GM12864 (cell line): ENCODE data around the gene C19orf44.
"Not testable (repeated sequence)": the region's sequence is repeated elsewhere in the genome, so short reads cannot be mapped to it uniquely, and the experiment has no call there.

Experiments used
- DNase-seq: peaks from one replicate; pipeline ENCODE4 v3.0.0-alpha.2; 2011; ENCODE audit warnings: low read depth
- H3K4me3 ChIP-seq: 2 replicates; pipeline ENCODE4 v1.5.1; 2011; ENCODE audit warnings: mild to moderate bottlenecking, low read depth, low read length, control low read depth
- TF ChIP-seq, protein P1 (sequence below): IDR thresholded peaks from 2 replicates; pipeline ENCODE4 v1.5.1; 2011; ENCODE audit warnings: low read depth, mild to moderate bottlenecking, moderate library complexity, low read length, control low read depth, inconsistent platforms; ENCODE audit errors: missing control alignments

C19orf44 gene

DNA sequence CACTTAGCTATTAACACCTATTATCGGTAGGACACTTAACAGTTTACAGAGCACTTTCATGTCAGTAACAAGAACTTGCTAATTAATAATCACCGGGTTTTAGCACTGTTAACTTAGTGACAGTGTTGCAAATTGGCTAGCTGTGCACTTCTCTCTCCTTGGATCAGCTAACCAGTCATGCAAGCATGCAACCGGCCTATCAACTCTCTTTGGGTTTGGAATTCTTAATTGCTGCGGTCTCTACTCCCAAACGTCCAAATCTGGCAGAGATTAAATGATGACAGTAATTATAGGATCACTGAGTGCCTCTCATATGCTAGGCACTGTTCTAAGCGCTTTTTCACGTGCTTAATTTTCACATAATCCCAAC, 25.7 kb upstream of the C19orf44 start:
- TF ChIP-seq, protein P1, sequence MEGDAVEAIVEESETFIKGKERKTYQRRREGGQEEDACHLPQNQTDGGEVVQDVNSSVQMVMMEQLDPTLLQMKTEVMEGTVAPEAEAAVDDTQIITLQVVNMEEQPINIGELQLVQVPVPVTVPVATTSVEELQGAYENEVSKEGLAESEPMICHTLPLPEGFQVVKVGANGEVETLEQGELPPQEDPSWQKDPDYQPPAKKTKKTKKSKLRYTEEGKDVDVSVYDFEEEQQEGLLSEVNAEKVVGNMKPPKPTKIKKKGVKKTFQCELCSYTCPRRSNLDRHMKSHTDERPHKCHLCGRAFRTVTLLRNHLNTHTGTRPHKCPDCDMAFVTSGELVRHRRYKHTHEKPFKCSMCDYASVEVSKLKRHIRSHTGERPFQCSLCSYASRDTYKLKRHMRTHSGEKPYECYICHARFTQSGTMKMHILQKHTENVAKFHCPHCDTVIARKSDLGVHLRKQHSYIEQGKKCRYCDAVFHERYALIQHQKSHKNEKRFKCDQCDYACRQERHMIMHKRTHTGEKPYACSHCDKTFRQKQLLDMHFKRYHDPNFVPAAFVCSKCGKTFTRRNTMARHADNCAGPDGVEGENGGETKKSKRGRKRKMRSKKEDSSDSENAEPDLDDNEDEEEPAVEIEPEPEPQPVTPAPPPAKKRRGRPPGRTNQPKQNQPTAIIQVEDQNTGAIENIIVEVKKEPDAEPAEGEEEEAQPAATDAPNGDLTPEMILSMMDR, result no peak
- no peak for DNase-seq
- H3K4me3 ChIP-seq, result peak overlapping the region; percentile 99

DNA sequence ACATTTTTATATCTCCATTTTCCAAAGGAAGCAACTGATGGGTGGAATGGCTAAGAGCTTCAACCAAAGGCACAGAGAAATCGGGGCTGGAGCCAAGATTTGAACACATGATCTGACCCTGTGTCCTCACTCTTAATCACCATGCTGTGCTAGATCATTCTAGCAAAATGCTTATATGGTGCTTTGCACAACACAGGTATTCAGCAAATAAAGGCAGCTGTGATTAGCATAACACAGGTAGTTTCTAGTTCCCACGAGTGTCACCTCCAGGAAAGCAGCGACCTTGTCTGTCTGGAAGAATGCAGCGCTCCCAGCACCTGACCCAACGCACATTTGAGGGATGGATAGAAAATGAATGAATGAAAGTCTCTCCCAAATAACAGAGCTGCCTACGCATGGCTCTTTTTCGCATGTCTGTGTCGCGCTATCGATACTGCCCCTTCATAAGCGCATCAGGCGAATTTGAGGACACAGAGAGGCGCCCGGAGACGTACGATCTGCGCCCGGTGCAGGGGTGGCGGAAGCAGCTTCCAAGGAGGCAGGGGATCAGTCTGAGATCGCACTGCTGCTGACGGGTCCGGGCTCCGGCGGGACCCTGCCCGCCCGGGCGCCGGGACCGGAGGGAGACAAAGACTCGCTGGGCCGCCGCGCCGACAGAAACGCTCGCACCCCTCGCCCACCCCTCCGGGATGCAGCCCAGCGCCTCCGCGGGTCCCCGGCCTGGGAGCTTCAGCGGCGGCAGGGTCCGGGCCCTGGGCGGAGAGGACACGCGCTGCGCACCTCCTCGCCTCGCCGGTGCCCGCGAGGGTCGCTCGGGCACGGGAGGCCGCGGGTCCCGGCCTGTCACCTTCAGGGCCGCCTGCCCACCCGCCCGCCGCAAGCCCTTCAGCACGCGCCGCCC, 25.0 kb upstream of the C19orf44 start:
- H3K4me3 ChIP-seq, result peak overlapping the region; percentile 99
- DNase-seq, result no peak
- TF ChIP-seq, protein P1, result no peak

DNA sequence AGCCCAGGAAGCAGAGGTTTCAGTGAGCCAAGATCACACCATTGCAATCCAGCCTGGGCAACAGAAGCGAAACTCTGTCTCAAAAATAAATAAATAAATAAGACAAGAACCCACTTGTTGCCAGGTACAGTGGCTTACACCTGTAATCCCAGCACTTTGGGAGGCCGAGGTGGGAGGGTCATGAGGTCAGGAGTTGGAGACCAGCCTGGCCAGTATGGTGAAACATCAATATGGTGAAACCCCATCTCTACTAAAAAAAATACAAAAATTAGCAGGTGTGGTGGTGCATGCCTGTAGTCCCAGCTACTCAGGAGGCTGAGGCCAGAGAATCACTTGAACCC, 23.7 kb upstream of the C19orf44 start:
- not testable (repeated sequence) for DNase-seq
- H3K4me3 ChIP-seq, result peak overlapping the region; percentile 61

DNA sequence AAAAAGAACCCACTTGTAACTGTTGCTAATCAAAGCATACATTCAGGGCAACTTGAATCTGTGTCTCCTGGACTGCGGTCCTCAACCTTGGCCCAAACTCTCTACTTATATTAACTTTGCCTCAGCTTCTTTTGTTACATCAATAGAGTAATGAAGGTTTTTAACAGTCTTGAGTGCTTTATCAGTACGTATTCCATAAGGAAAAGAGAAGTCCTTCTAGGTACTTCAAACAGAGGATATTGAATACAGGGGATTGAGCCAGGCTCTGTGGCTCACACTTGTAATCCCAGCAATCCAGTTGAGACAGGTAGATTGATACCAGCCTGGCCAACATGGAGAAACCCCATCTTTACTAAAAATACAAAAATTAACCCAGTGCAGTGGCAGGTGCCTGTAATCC, 23.2 kb upstream of the C19orf44 start:
- H3K4me3 ChIP-seq, result no peak overlapping the region
- no peak for DNase-seq
- TF ChIP-seq, protein P1, result no peak

DNA sequence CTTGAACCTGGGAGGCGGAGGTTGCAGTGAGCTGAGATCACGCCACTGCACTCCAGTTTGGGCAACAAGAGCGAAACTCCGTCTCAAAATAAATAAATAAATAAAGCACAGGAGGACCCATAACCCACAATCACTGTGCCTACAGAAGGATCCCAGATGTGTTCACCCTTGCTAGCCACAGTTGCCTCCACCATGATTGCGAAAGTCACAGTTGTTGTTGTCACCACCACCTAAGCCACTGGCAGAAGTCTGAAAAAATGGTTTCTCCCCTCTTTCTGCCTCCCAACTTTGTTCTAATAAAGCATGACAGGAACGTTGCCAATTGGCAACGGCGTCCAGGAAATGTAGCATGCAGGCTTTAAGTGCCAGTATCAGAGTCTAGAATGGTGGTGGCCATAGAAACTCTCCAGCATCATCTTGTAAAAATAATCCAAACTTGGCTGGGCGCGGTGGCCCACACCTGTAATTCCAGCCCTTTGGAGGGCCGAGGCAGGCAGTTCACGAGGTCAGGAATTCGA, 22.3 kb upstream of the C19orf44 start:
- no peak overlapping the region for H3K4me3 ChIP-seq
- DNase-seq, result no peak
- TF ChIP-seq, protein P1, result no peak

DNA sequence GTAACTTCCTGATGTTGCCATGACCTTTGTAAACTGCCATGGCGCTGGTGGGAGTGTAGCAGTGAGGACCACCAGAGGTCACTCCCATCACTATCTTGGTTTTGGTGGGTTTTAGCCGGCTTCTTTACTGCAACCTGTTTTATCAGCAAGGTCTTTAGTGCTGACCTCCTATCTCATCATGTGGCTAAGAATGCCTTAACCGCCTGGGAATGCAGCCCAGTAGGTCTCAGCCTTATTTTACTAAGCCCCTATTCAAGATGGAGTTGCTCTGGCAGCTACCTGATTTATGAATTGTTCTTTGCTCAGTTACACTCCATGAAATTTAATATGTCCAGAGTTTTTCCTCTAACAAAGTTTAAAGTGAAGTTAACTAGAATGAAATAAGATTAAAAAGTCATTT, 19.8 kb upstream of the C19orf44 start:
- H3K4me3 ChIP-seq, result no peak overlapping the region
- no peak for DNase-seq

DNA sequence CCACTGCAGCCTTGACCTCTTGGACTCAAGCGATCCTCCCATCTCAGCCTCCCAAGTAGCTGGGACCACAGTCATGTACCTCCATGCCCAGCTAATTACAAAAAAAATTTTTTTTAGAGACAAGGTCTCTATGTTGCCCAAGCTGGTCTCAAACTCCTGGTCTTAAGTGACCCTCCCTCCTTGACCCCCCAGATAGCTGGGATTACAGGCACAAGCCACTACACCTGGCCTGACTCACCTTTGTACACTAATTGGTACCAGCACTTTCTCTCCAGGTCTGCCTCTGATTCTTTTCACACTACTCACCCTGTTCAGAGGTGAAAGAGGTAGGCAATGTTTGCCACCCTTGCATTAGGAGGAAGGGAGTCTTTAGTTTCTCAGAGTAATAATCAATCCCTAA, 18.9 kb upstream of the C19orf44 start:
- no peak overlapping the region for H3K4me3 ChIP-seq
- no peak for DNase-seq
- TF ChIP-seq, protein P1, result no peak

More for the DNA sequence above, 19.8 kb upstream of the C19orf44 start:
- TF ChIP-seq, protein P1, result no peak
